OCI-LY1 (cell line): ENCODE measurements around the gene BHLHA15.

Source experiments
- EZH2 ChIP-seq: fragments of 200-600 bp; sonication (generic), shearing (Covaris generic); IDR thresholded peaks from 2 replicates; pipeline ENCODE4 v1.8.0; 2017; ENCODE audit warnings: borderline replicate concordance, mixed run types, mild to moderate bottlenecking, antibody characterized with exemption, low read length, moderate library complexity, mixed read lengths
- TF ChIP-seq, protein P1 (sequence below): fragments of 200-600 bp; sonication (generic), shearing (Covaris generic); IDR thresholded peaks from 2 replicates; pipeline ENCODE4 v1.5.1; 2017; ENCODE audit warnings: mild to moderate bottlenecking, antibody characterized with exemption, low read length, moderate library complexity, mixed read lengths

DNA sequence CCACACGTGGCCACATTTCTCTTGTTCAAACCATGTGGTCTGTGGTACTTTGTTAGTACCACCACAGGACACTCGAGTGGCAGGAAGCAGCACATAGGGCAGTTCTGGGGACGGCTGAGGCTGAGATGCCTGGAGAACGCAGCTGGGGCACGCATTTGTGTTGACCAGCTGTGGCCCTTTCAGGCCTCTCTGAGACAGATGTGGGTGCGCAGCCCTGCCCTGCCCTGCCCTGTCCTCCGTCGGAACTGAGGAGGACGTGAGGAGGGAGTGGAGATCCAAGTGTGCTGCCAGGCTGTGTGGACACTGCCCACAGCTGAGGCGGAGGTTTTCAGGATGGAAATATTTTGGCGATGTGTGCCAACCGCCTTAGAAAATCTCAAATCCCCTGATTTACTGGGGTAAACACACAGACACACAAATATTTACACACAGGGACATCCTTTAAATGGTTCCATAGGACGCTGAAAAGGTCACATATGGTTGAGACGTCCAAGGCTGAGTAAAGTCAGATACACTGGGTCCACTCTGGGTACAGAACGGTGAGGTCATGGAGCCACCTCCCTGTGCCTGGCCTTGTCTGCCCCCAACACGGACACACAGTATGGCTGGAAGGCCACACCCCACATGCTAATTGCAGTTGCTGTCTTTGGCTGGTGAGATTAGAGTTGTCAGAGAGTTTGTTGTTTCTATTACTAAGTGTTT lies 14.8 kb downstream of the BHLHA15 start:
- TF ChIP-seq, protein P1, sequence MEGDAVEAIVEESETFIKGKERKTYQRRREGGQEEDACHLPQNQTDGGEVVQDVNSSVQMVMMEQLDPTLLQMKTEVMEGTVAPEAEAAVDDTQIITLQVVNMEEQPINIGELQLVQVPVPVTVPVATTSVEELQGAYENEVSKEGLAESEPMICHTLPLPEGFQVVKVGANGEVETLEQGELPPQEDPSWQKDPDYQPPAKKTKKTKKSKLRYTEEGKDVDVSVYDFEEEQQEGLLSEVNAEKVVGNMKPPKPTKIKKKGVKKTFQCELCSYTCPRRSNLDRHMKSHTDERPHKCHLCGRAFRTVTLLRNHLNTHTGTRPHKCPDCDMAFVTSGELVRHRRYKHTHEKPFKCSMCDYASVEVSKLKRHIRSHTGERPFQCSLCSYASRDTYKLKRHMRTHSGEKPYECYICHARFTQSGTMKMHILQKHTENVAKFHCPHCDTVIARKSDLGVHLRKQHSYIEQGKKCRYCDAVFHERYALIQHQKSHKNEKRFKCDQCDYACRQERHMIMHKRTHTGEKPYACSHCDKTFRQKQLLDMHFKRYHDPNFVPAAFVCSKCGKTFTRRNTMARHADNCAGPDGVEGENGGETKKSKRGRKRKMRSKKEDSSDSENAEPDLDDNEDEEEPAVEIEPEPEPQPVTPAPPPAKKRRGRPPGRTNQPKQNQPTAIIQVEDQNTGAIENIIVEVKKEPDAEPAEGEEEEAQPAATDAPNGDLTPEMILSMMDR: no peak
- TF ChIP-seq EZH2: no peak
